Stimulated activated CD4-positive, alpha-beta T cell treated with anti-CD3 and anti-CD28 coated beads, TNF-alpha, amount 100 ng/mL, for 24 hours (primary cell): ENCODE data around the gene MST1.

Experiments
- DNase-seq, 3 experiments: peaks; one replicate each; pipeline ENCODE4 v3.0.0-alpha.2; 2020; ENCODE audit warnings: low read depth in 3 of 3

Gene MST1

DNA sequence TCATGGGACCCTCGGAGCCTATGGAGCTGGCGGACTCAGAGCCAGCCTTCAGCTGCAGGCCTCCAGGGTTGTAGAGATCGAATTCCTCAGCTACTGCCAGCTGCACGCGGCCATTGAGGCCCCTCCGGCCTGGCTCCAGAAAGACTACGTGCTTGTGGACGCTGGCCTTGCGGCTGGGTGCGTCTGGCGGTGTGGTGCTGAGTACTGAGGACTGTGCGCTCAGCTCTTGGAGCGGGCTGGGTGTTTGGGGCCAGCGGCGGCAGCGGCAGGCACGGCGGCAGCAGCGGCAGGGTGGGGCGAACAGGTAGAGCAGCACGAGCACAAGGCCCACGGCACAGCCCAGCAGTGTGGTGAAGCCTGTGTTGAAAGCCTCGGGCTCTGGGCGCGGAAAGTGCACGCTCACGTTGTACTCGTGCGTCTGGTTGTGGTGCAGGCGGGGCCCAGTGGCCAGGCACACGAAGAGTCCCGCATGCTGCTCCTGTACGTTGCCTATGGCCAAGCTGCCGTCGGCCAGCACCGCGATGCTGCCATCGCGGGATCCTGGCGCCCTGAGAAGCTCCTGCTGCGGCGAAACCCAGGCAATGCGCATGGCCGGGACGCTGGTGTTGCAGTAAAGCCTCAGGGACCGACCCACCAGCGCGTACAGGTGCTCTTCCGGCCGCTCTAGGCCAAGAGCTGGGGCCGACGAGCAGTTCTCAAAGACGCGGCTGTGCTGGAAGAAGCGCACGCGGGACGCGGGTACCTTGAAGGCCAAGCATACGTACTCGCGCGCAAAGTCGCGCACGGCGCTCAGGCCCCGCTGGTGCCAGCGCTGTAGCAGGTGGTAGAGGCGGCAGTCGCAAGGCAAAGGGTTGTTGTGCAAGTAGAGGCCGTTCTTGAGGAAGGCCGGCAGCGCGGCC, 28.9 kb upstream of the MST1 start:
- DNase-seq = no peak

- DNase-seq = no peak
Measured at GRCh38 chr3:49717211-49717958, 28.1 kb upstream of the MST1 start.

DNA sequence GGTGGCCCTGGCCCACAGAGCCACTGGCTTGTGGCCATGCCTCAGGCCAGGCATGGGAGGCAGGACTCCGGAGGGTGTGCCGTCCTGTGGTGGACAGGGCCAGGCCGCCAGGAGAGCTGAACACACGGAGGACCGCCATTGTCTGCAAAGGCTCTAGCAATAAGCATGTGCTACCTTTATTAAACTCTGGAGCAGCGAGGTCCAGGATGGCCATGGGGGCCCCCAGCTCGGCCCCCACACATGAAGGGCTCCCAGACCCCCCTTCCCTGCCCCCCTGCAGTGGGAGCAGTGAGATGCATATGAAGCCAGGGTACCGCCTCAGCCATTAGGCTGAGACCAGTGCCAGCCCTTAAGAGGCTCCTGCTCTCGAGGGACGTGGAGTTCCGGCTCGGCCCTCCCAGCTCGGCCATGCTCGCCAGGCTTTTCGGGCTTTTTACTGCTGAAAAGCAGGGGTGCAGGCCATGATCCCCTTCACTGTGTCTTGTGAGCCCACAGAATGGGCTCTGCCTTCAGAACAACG, 27.5 kb upstream of the MST1 start:
- no peak for DNase-seq

DNA sequence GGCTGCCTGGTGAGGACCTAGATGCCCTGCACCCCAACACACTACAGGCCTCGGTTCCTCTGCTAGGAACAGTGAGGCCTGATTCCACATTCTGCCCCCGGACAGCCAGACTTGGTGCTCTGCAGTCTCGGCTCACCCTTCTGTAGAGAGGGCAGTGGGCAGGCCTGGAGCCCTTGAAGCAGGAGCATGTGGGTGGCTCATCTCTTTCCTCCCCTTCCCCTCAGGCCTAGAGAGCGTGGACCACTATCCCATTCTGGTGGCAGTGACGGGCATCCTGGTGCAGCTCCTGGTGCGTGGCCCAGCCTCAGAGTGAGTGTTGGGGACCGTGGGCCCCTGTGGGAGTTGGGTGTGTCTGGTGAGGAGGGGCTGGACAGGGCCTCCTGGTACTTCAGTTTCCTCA, 26.9 kb upstream of the MST1 start:
- no peak for DNase-seq

- no peak for DNase-seq
Measured at GRCh38 chr3:49715611-49716121, 26.4 kb upstream of the MST1 start.

DNA sequence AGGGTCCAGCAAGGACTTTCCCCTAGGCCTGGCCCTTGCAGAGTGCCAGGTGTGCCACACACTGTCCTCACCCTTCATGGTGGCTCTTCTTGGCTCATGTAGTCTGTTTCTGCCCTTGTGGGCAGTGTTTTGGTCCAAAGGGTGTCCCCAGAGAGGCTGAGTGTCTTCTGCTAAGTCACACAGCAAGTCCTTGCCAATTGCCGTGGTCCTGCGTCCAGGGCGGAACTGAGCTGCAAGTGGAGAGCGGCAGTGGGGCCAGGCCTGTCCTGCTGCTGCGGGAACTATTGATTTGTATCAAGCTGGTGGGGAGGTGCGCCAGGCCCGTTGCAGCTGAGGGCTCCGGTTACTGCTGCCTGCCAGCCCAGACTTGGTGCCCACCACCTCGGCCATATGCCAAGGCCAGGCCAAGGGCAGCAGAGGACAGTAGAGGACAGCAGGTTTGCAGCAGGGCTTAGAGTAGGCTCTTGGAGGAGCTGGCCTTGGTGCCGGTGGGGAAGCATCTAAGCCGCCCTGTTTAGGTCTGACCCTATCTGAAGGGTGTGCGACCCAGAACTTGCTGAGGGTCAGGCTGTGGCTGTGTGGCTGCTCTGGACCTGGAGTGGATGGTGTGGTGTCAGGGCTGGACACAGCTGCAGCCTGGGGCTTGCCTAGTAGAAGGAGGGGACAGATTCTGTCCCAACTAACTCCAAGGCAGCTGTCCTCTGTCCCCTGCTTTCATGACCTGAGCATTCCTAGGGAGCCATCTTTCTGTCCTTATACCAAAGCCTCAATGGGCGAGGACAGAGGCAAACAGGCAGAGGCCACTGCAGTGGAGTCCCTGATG, 25.7 kb upstream of the MST1 start:
- no peak for DNase-seq

DNA sequence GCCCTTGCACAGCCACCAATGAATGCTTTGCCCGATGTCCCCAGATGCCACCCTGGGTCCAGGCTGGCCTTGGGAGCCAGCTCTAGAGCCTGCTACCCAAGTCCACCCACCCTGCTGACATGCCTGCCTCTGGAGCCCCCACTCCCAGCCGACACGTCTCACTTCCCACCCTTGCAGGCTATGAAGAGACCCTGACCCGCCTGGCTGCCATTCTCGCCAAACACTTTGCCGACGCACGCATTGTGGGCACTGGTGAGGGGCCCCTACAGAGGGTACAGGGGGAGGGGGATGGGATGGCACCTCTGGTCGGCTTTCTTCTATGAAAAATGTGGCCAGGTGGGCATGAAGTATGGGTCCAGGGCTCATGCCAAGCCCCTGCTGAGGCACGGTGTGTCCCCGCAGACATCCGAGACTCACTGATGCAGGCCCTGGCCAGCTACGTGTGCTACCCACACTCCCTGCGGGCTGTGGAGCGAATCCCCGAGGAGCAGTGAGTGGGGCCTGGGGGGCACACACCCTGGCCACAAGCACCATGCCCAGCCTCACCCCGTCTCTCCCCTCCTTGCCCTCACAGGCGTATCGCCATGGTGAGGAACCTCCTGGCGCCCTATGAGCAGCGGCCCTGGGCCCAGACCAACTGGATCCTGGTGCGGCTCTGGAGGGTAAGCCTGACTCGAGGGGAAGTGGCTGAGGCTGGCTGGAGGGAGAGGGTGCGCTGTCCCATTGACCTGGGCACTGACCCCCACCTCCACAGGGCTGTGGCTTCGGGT, 24.2 kb upstream of the MST1 start:
- no peak for DNase-seq

DNA sequence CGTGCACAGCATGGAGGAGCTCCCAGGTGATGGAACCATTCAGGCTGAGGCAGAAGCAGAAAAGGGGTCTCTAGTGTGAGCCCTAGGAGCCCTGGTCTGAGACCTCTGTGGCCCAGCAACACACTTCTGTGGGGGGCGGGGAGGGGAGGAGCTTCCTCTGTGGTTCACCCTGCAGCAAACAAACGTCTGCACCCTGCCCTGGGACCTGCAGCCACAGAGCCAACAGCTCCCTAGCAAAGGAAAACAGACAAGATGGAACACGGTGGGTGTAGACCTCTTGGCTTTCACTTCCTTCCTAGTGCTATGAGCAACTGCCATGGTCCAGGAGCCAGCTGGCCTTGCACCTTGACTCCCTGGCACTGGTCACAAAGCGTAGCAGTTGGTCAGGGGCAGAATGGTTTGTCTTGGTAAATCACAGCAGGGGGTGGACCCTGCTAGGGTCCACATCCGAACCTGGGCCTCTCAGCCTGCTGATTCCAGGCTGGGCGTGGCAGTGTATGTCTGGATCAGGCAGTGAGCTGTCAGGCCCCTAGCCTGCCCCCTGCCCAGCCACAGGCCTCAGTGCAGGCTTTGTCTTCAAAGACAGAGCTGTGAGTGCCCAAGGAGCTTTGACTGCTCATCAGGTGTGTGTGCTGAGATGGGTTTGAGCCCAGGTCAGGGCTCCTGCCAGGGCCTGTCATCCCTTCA, 23.5 kb upstream of the MST1 start:
- DNase-seq = no peak

DNA sequence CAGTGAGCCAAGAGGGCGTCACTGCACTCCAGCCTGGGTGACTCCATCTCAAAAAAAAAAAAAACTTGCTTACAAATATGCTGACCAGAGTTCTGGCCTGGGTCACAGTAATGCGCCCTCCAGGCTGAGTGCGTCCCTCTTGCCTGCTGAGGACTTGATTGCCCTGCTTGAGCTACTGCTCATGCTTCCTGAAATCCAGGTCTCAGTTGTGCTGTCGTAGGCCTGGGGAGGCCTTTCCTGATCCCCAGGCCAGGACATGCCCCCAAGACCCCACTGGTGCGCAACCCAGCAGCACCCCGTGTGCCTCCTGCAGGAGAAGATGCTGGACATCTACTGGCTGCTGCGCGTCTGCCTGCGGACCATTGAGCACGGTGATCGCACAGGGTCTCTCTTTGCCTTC, 22.9 kb upstream of the MST1 start:
- no peak for DNase-seq

GRCh38 chr3:49711489-49711888, 22.2 kb upstream of the MST1 start:
- DNase-seq = no peak

DNA sequence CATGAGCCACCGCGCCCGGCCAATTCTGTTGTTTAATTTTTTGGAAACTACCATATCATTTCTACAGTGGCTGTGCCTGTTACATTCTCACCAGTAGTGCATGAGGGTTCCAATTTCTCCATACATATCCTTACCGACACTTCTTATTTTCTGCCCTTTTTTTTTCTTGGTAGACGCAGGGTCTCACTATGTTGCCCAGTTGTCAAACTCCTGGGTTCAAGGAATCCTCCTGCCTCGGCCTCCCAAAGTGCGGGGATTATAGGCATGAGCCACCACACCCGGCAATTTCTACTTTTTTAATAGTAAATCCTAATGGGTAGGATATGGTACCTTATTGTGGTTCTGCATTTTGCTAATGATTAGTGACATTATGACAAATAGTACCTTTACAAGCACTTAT, 20.6 kb upstream of the MST1 start:
- DNase-seq = no peak

DNA sequence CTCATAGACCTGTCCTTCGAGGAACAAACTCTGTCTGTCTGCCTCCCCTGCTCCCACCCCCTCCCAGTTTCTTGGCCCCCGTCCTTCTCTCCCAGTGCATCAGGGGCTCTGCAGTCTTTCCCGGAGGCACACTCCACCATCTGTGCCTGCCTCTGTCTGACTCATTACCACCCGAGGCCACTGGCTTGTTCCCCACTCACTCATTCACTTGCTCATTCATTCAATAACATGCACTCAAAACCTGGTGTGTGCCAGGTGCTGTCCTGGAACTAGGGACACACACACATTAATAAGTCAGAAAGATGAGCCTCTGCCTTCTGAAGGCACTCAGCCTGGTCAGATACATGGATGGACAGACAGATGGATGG, 17.8 kb upstream of the MST1 start:
- DNase-seq = no peak

DNA sequence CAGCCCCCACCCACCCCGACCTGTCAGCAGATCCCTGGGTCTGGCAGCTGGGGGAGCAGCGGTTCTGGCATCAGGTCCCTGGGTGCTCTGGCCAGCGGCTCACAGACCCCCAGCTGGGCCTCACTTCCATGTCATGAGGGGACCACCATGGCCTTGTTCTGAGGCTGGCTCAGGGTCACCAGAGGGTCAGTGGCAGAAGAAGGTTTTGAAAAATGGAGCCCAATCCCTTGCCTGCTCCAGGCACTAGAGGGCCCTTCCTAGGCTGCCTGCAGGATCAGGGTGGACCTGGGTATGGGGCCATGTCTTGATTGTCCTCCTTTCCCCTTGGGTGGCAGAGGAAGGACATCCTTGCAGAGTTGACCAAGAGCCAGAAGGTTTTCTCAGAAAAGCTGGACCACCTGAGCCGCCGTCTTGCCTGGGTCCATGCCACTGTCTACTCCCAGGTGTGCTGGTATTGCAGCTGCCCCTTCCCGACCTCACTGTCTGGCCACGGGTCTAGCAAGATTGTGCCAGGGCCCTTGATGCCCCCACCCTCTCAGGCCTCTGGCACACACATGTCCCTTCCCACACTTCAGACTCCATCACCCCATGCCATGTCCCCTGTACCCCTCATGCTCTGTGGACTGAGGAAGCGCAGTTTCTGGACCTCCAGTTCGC, 17.3 kb upstream of the MST1 start:
- no peak for DNase-seq

DNA sequence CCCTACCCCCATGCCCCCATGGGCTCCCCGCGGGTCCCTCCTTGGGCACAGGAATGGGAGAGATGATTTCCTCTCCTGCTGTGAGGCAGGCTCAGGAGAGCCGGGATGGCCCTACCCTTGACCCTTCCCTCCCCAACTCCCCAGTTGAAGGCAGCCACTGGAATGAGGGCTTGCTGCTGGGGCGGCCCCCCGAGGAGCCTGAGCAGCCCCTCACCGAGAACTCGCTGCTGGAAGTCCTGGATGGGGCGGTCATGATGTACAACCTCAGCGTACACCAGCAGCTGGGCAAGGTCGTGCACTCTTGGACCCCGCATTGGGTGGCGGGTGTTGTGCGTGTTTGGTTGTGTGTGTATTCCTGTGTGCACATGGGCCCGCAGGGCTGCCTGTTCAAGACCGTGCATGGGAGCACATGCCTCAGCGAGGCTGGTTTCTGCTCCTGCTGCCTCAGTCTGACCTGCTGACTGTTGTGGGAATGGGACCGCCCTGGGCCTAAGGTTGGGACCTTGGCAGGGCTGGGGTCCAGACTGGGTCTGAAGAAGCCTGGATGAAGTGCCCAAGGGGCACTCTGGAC, 16.2 kb upstream of the MST1 start:
- DNase-seq = no peak

- no peak for DNase-seq
Measured at GRCh38 chr3:49704629-49705028, 15.4 kb upstream of the MST1 start.

DNA sequence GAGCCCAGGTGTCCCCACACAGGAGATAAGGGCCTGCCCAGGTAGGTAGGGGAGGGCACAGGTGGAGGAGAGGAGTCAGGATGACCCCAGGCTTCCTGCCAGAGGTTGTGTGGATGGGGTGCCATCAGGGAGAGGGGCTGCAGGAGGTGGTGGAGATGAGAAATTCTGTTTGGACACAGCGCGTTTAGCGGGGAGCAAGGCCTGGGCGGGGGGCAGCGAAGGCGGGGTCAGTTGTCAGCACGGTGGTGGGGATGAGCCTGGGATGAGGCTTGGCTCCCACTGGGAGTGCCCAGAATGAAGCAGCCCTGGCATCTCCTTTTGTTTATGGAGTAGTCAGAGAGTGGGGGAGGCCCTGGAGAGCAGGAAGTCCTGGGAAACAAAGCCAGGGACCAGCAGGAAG, 14.7 kb upstream of the MST1 start:
- DNase-seq = no peak

- DNase-seq = peak; percentile 26 to 53 (median 44)
Measured at GRCh38 chr3:49703443-49703927, 14.2 kb upstream of the MST1 start.

DNA sequence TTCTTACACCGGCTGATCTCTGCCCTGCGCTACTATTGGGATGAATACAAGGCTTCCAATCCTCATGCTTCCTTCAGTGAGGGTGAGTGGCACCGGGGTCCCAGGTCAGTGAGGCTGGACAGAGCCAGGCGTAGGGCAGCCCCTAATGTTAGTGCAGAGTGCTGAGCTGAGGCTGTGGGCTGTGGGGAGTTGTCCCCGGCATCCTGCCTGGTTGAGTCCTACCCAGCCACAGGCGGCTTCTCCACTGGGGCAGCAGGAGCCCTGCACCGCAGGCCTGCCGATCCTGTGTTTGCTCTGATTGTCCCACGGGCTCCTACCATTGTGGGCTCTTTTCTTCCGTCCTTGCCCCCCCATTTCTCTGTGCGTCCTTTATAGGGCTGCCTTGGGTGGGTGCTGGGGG, 13.4 kb upstream of the MST1 start:
- DNase-seq = no peak

- no peak for DNase-seq
Measured at GRCh38 chr3:49701388-49702077, 12.3 kb upstream of the MST1 start.
